ENCODE measurements around the gene TRAPPC12. TPM values are rescaled to one million over a fixed set of nuclear protein-coding genes. Genes with fewer than 3 reads are reported as not detected.
"Not testable (repeated sequence)": the region's sequence is repeated elsewhere in the genome, so short reads cannot be mapped to it uniquely, and the experiment has no call there.

TRAPPC12 gene
- total and polyA plus RNA-seq, 2 experiments from 2014 or later: 77.2 to 103 TPM

DNA sequence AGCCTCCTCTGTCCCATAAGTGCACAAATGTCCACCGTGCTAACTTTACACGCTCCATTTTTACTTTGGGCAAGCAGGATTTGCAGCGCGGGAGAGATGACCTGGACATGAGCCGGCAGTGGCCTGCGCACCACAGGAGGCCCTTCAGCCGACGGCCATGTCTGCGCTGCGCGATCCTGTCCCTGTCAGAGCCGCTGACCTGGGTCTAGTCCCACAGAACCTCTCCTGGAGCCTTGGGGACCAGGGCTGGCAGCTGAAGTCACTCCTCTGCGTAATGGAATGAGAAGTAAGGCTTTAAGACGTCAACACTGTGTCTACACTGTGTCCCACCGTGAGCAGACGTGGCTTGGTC, 110.2 kb downstream of the TRAPPC12 start:
- no peak for DNase-seq (ENCODE audit: low read depth in 1 of 2, low spot score in 1 of 2)

GRCh38 chr2:3490191-3491170, 111.0 kb downstream of the TRAPPC12 start:
- DNase-seq (ENCODE audit: low read depth in 1 of 2, low spot score in 1 of 2): peak in 1 of 2 donors; percentile 43
- peaks cover 13% of the 10 kb centered on the region for H3K4me1 ChIP-seq (ENCODE audit: low read depth)

More for the DNA sequence above, 110.2 kb downstream of the TRAPPC12 start:
- H3K27me3 ChIP-seq: no peaks in the 10 kb centered on the region
- no peak overlapping the region for H3K4me3 ChIP-seq
- no peak for TF ChIP-seq CTCF (IDR thresholded peaks at IDR 0.05; ENCODE audit: low read depth, low read length)
- no peaks in the 10 kb centered on the region for H3K36me3 ChIP-seq
- peaks cover 13% of the 10 kb centered on the region for H3K4me1 ChIP-seq (ENCODE audit: low read depth)
- no peaks in the 10 kb centered on the region for H3K9me3 ChIP-seq (ENCODE audit: low read depth)
- H3K27ac ChIP-seq: peak overlapping the region; percentile 69

GRCh38 chr2:3491306-3491705, 111.8 kb downstream of the TRAPPC12 start:
- no peak for TF ChIP-seq CTCF (IDR thresholded peaks at IDR 0.05; ENCODE audit: low read depth, low read length)
- Histone ChIP-seq H3K9me3 (ENCODE audit: low read depth) (no peaks in the 10 kb centered on the region), H3K27me3 (no peaks in the 10 kb centered on the region), H3K4me1 (ENCODE audit: low read depth) (peaks cover 13% of the 10 kb centered on the region), H3K27ac (no peak overlapping the region), H3K36me3 (no peaks in the 10 kb centered on the region), H3K4me3 (no peak overlapping the region)
- no peak for DNase-seq (ENCODE audit: low read depth in 1 of 2, low spot score in 1 of 2)

More at GRCh38 chr2:3490191-3491170, 111.0 kb downstream of the TRAPPC12 start:
- Histone ChIP-seq H3K4me3 (no peak overlapping the region), H3K27me3 (no peaks in the 10 kb centered on the region), H3K27ac (peak overlapping the region; percentile 69), H3K9me3 (ENCODE audit: low read depth) (no peaks in the 10 kb centered on the region), H3K36me3 (no peaks in the 10 kb centered on the region)
- no peak for TF ChIP-seq CTCF (IDR thresholded peaks at IDR 0.05; ENCODE audit: low read depth, low read length)

GRCh38 chr2:3491716-3492474, 112.4 kb downstream of the TRAPPC12 start:
- DNase-seq (ENCODE audit: low read depth in 1 of 2, low spot score in 1 of 2): no peak
- H3K27ac ChIP-seq: no peak overlapping the region
- no peaks in the 10 kb centered on the region for H3K36me3 ChIP-seq
- peaks cover 13% of the 10 kb centered on the region for H3K4me1 ChIP-seq (ENCODE audit: low read depth)
- H3K27me3 ChIP-seq: no peaks in the 10 kb centered on the region
- no peaks in the 10 kb centered on the region for H3K9me3 ChIP-seq (ENCODE audit: low read depth)
- no peak overlapping the region for H3K4me3 ChIP-seq
- no peak for TF ChIP-seq CTCF (IDR thresholded peaks at IDR 0.05; ENCODE audit: low read depth, low read length)

DNA sequence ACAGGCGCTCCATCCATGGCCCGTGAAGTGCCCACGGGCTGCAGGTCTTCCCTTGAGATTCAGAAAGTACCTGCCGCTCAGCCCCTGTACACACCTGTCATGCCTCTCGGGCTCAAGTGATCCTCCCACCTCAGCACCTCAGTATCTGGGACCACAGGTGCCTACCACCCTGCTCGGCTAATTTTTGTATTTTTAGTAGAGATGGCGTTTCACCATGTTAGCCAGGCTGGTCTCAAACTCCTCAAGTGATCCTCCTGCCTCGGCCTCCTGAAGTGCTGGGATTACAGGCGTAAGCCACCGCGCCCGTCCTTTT, 112.9 kb downstream of the TRAPPC12 start:
- not testable (repeated sequence) for H3K27ac ChIP-seq; H3K36me3 ChIP-seq; H3K27me3 ChIP-seq; H3K4me3 ChIP-seq; H3K9me3 ChIP-seq (ENCODE audit: low read depth); DNase-seq (ENCODE audit: low read depth in 1 of 2, low spot score in 1 of 2)
- H3K4me1 ChIP-seq (ENCODE audit: low read depth): peaks cover 13% of the 10 kb centered on the region
